ENCODE data around the gene DOK4.

Gene DOK4

GRCh38 chr16:57528499-57529390 is 42.5 kb upstream of the DOK4 start:
- no peak overlapping the region for H3K4me3 ChIP-seq (ENCODE audit: low read depth, low read length)
- in situ Hi-C loops (cut with HindIII; ENCODE audit: low sequenced_read_pairs) = loop anchor here (5.0 kb wide), 1 partner anchor 41 kb away; the partner anchor contains the start of gene DOK4
- DNase-seq (ENCODE audit: low read depth) = no peak
- TF ChIP-seq, protein P1, sequence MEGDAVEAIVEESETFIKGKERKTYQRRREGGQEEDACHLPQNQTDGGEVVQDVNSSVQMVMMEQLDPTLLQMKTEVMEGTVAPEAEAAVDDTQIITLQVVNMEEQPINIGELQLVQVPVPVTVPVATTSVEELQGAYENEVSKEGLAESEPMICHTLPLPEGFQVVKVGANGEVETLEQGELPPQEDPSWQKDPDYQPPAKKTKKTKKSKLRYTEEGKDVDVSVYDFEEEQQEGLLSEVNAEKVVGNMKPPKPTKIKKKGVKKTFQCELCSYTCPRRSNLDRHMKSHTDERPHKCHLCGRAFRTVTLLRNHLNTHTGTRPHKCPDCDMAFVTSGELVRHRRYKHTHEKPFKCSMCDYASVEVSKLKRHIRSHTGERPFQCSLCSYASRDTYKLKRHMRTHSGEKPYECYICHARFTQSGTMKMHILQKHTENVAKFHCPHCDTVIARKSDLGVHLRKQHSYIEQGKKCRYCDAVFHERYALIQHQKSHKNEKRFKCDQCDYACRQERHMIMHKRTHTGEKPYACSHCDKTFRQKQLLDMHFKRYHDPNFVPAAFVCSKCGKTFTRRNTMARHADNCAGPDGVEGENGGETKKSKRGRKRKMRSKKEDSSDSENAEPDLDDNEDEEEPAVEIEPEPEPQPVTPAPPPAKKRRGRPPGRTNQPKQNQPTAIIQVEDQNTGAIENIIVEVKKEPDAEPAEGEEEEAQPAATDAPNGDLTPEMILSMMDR (IDR thresholded peaks at IDR 0.05; ENCODE audit: low read depth, low read length, missing control alignments) = no peak

GRCh38 chr16:57527610-57528360 is 41.5 kb upstream of the DOK4 start:
- TF ChIP-seq, protein P1 (IDR thresholded peaks at IDR 0.05; ENCODE audit: low read depth, low read length, missing control alignments) = no peak
- in situ Hi-C loops (cut with HindIII; ENCODE audit: low sequenced_read_pairs) = loop anchor here (5.0 kb wide), 1 partner anchor 40 kb away; the partner anchor contains the start of gene DOK4

GRCh38 chr16:57527027-57527426 is 40.7 kb upstream of the DOK4 start:
- no peak overlapping the region for H3K4me3 ChIP-seq (ENCODE audit: low read depth, low read length)
- DNase-seq (ENCODE audit: low read depth) = no peak
- TF ChIP-seq, protein P1 (IDR thresholded peaks at IDR 0.05; ENCODE audit: low read depth, low read length, missing control alignments) = no peak
- in situ Hi-C loops (cut with HindIII; ENCODE audit: low sequenced_read_pairs) = loop anchor here (5.0 kb wide), 1 partner anchor 40 kb away; the partner anchor contains the start of gene DOK4

More at GRCh38 chr16:57527610-57528360, 41.5 kb upstream of the DOK4 start:
- no peak for DNase-seq (ENCODE audit: low read depth)
- no peak overlapping the region for H3K4me3 ChIP-seq (ENCODE audit: low read depth, low read length)

DNA sequence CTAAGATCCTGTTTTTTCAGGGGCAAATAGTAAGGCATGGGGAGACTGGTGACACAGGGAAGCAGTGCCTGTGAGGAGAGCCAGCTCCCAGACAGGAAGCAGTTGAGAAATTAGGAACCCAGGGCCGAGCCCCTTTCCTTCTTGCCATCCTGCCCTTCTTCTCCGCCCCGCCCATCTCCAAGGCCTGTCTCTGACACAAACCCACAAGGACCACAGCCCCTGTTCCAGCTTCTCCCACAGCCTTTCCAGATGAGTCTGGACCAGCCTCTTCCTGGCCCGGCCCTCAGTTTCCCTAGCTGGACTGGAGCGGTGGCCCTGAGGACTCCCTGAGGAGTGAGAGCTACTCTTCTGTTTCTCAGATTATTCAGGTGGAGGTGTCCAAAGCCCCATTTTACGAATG is 40.2 kb upstream of the DOK4 start:
- no peak overlapping the region for H3K4me3 ChIP-seq (ENCODE audit: low read depth, low read length)
- TF ChIP-seq, protein P1 (IDR thresholded peaks at IDR 0.05; ENCODE audit: low read depth, low read length, missing control alignments) = no peak
- in situ Hi-C loops (cut with HindIII; ENCODE audit: low sequenced_read_pairs) = loop anchor here (5.0 kb wide), 1 partner anchor 39 kb away; the partner anchor contains the start of gene DOK4
- DNase-seq (ENCODE audit: low read depth) = no peak

GRCh38 chr16:57525761-57526160 is 39.5 kb upstream of the DOK4 start:
- in situ Hi-C loops (cut with HindIII; ENCODE audit: low sequenced_read_pairs) = loop anchor here (5.0 kb wide), 1 partner anchor 38 kb away; the partner anchor contains the start of gene DOK4
- DNase-seq (ENCODE audit: low read depth) = no peak
- TF ChIP-seq, protein P1 (IDR thresholded peaks at IDR 0.05; ENCODE audit: low read depth, low read length, missing control alignments) = no peak

DNA sequence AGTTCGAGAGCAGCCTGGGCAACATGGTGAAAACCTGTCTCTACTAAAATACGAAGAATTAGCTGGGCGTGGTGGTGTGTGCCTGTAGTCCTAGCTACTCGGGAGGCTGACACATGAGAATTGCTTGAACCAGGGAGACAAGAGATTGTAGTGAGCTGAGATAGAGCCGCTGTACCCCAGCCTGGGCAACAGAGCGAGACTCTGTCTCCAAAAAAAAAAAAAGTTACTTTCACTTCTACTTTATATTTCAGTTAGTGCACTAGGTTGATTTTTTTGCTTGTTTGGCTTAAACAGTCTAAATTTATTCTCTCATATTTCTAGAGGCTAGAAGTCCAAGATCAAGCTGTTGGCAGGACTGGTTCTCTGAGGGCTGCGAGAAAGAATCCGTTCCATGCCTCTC is 36.7 kb upstream of the DOK4 start:
- TF ChIP-seq, protein P1 (IDR thresholded peaks at IDR 0.05; ENCODE audit: low read depth, low read length, missing control alignments) = no peak
- in situ Hi-C loops (cut with HindIII; ENCODE audit: low sequenced_read_pairs) = no loop called here
- no peak overlapping the region for H3K4me3 ChIP-seq (ENCODE audit: low read depth, low read length)
- no peak for DNase-seq (ENCODE audit: low read depth)

More at GRCh38 chr16:57525761-57526160, 39.5 kb upstream of the DOK4 start:
- no peak overlapping the region for H3K4me3 ChIP-seq (ENCODE audit: low read depth, low read length)
